ENCODE results near the gene TSSK6.

The TSSK6 gene

GRCh38 chr19:19508217-19508616 lies 7.1 kb downstream of the TSSK6 start:
- no peak overlapping the region for H4K8ac ChIP-seq (ENCODE audit: low read depth, low read length)
- H3K27ac ChIP-seq (ENCODE audit: low read depth, low read length) = no peak overlapping the region
- H3K4me1 ChIP-seq (ENCODE audit: control insufficient read depth, low read depth, low read length) = no peaks in the 10 kb centered on the region
- no peak overlapping the region for H3K4me3 ChIP-seq (ENCODE audit: low read length)
- H3K4me2 ChIP-seq (ENCODE audit: low read length) = no peak overlapping the region
- no peaks in the 10 kb centered on the region for H3K79me1 ChIP-seq (ENCODE audit: low read length)
- no peak overlapping the region for H3K4ac ChIP-seq (ENCODE audit: low read depth, low read length)
- H2AK5ac ChIP-seq (ENCODE audit: low read length) = no peak overlapping the region
- no peak for DNase-seq
- no CpG with 5 or more reads among the region's 11 CpGs for WGBS (ENCODE audit: extremely low coverage, insufficient coverage, low lambda C conversion rate)
- H2BK15ac ChIP-seq (replicated peaks; ENCODE audit: low read depth) = no peak overlapping the region
- H3K56ac ChIP-seq (ENCODE audit: low read length) = no peak overlapping the region
- no peak overlapping the region for H3K9ac ChIP-seq (ENCODE audit: low read length)
- H3K36me3 ChIP-seq (ENCODE audit: control insufficient read depth, insufficient read depth, low read length) = peaks cover 13% of the 10 kb centered on the region
- H2BK5ac ChIP-seq (ENCODE audit: low read length) = no peak overlapping the region
- no peak overlapping the region for H3K23ac ChIP-seq (ENCODE audit: low read length)
- no peak overlapping the region for H2BK120ac ChIP-seq (ENCODE audit: low read depth, low read length)
- no peaks in the 10 kb centered on the region for H3K27me3 ChIP-seq (ENCODE audit: insufficient read depth, low read length, poor library complexity)
- no peaks in the 10 kb centered on the region for H3K79me2 ChIP-seq (ENCODE audit: control insufficient read depth, insufficient read depth, low read length)
- H4K5ac ChIP-seq (ENCODE audit: low read length) = no peak overlapping the region
- no peak overlapping the region for H3K18ac ChIP-seq (ENCODE audit: low read length)

DNA sequence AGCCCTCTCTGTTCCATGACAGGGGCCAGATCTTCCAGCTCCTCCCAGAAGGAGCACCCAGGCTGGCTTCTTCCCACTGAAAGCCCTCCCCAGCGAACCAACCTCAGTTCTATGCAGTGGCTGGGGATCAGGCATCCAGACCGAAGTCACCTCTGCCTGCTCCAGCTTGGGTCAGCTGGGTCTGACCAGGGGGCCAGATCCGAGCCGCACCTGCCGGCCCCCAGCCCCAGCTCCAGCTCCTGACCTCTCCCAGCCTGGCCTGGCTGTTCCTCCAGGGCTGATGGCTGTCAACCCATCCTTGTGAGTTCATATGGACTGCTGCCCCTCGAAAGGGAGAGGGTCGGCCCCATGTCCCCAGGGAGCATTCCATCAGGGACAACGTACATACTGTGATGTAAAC lies 8.0 kb downstream of the TSSK6 start:
- Histone ChIP-seq H3K4me3 (ENCODE audit: low read length) (no peak overlapping the region), H2AK5ac (ENCODE audit: low read length) (no peak overlapping the region), H3K4me2 (ENCODE audit: low read length) (no peak overlapping the region), H3K27ac (ENCODE audit: low read depth, low read length) (no peak overlapping the region), H3K79me2 (ENCODE audit: control insufficient read depth, insufficient read depth, low read length) (no peaks in the 10 kb centered on the region), H3K4me1 (ENCODE audit: control insufficient read depth, low read depth, low read length) (no peaks in the 10 kb centered on the region), H4K8ac (ENCODE audit: low read depth, low read length) (no peak overlapping the region), H3K18ac (ENCODE audit: low read length) (no peak overlapping the region), H3K4ac (ENCODE audit: low read depth, low read length) (no peak overlapping the region), H3K36me3 (ENCODE audit: control insufficient read depth, insufficient read depth, low read length) (peaks cover 15% of the 10 kb centered on the region), H3K79me1 (ENCODE audit: low read length) (no peaks in the 10 kb centered on the region), H2BK5ac (ENCODE audit: low read length) (no peak overlapping the region), H2BK15ac (replicated peaks; ENCODE audit: low read depth) (no peak overlapping the region), H3K27me3 (ENCODE audit: insufficient read depth, low read length, poor library complexity) (no peaks in the 10 kb centered on the region), H2BK120ac (ENCODE audit: low read depth, low read length) (no peak overlapping the region), H3K56ac (ENCODE audit: low read length) (no peak overlapping the region), H3K9ac (ENCODE audit: low read length) (no peak overlapping the region), H4K5ac (ENCODE audit: low read length) (no peak overlapping the region), H3K23ac (ENCODE audit: low read length) (no peak overlapping the region)
- no CpG with 5 or more reads among the region's 8 CpGs for WGBS (ENCODE audit: extremely low coverage, insufficient coverage, low lambda C conversion rate)
- DNase-seq = no peak

DNA sequence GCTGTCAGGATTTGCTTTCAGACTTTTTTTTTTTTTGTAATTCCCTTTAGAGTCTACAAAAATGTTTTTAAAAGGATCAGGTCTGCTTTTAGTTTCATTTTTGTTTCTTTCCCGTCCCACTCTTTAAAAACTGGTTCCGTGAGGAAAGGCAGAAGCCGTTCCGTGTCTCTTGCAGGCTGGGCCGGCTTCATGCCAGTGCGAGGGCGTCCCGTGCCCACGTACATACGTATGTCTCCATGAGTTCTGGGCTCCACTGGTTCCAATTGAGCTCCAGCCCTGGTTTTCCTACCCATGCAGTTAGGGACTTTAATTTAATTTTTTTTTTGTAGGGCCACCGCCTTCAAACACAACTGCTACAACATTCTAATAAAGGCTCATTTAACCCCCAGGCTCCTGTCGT lies 8.8 kb downstream of the TSSK6 start:
- no peaks in the 10 kb centered on the region for H3K79me2 ChIP-seq (ENCODE audit: control insufficient read depth, insufficient read depth, low read length)
- no peak overlapping the region for H2AK5ac ChIP-seq (ENCODE audit: low read length)
- no peak overlapping the region for H3K23ac ChIP-seq (ENCODE audit: low read length)
- no peaks in the 10 kb centered on the region for H3K79me1 ChIP-seq (ENCODE audit: low read length)
- H3K27me3 ChIP-seq (ENCODE audit: insufficient read depth, low read length, poor library complexity) = no peaks in the 10 kb centered on the region
- H2BK120ac ChIP-seq (ENCODE audit: low read depth, low read length) = no peak overlapping the region
- DNase-seq = no peak
- H3K27ac ChIP-seq (ENCODE audit: low read depth, low read length) = no peak overlapping the region
- H3K4me2 ChIP-seq (ENCODE audit: low read length) = no peak overlapping the region
- peaks cover 19% of the 10 kb centered on the region for H3K36me3 ChIP-seq (ENCODE audit: control insufficient read depth, insufficient read depth, low read length)
- no CpG with 5 or more reads among the region's 12 CpGs for WGBS (ENCODE audit: extremely low coverage, insufficient coverage, low lambda C conversion rate)
- no peak overlapping the region for H3K4ac ChIP-seq (ENCODE audit: low read depth, low read length)
- no peak overlapping the region for H3K9ac ChIP-seq (ENCODE audit: low read length)
- H3K18ac ChIP-seq (ENCODE audit: low read length) = no peak overlapping the region
- H2BK5ac ChIP-seq (ENCODE audit: low read length) = no peak overlapping the region
- no peaks in the 10 kb centered on the region for H3K4me1 ChIP-seq (ENCODE audit: control insufficient read depth, low read depth, low read length)
- H4K5ac ChIP-seq (ENCODE audit: low read length) = no peak overlapping the region
- no peak overlapping the region for H3K4me3 ChIP-seq (ENCODE audit: low read length)
- H4K8ac ChIP-seq (ENCODE audit: low read depth, low read length) = no peak overlapping the region
- H3K56ac ChIP-seq (ENCODE audit: low read length) = no peak overlapping the region
- no peak overlapping the region for H2BK15ac ChIP-seq (replicated peaks; ENCODE audit: low read depth)

DNA sequence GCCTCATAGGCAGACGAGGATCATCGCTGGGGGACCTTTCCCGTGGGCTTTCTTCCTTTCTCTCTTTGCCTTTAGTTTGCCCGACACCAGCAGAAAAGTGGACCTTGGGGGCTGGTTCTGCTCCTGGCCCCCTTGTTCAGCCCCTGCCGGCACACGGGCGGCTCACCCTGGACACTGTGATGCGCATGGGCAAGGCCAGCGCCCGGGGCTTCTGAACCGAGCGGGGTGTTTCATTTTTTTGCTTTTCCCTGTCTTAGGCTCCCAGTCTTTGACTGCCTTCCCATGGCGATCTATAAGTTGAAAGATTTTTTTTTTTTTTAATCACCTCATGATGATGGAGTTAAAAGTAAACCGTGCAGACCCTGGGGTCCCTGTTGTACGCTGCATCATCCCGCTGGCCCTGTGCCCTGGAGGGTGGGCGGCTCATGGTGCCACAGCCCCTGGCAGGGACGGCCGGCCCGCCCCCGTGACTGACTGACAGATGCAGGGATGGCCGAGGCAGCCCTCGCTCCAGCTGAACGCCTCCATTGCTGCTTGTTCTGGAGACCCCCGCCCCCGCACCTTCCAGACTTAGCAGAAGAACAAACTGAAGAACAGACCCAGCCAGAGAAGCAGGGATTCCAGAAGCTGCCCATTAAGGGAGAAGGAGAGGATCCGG lies 9.6 kb downstream of the TSSK6 start:
- Histone ChIP-seq H3K4ac (ENCODE audit: low read depth, low read length) (no peak overlapping the region), H2BK15ac (replicated peaks; ENCODE audit: low read depth) (no peak overlapping the region), H3K4me3 (ENCODE audit: low read length) (no peak overlapping the region), H3K4me1 (ENCODE audit: control insufficient read depth, low read depth, low read length) (no peaks in the 10 kb centered on the region), H3K36me3 (ENCODE audit: control insufficient read depth, insufficient read depth, low read length) (peaks cover 23% of the 10 kb centered on the region), H3K56ac (ENCODE audit: low read length) (no peak overlapping the region), H3K79me2 (ENCODE audit: control insufficient read depth, insufficient read depth, low read length) (no peaks in the 10 kb centered on the region), H3K23ac (ENCODE audit: low read length) (no peak overlapping the region), H3K79me1 (ENCODE audit: low read length) (no peaks in the 10 kb centered on the region), H2AK5ac (ENCODE audit: low read length) (no peak overlapping the region), H4K5ac (ENCODE audit: low read length) (no peak overlapping the region), H3K27ac (ENCODE audit: low read depth, low read length) (no peak overlapping the region), H3K18ac (ENCODE audit: low read length) (no peak overlapping the region), H3K4me2 (ENCODE audit: low read length) (no peak overlapping the region), H3K27me3 (ENCODE audit: insufficient read depth, low read length, poor library complexity) (no peaks in the 10 kb centered on the region), H4K8ac (ENCODE audit: low read depth, low read length) (no peak overlapping the region), H2BK5ac (ENCODE audit: low read length) (no peak overlapping the region), H2BK120ac (ENCODE audit: low read depth, low read length) (no peak overlapping the region), H3K9ac (ENCODE audit: low read length) (no peak overlapping the region)
- WGBS (ENCODE audit: extremely low coverage, insufficient coverage, low lambda C conversion rate) = no CpG with 5 or more reads among the region's 27 CpGs
- no peak for DNase-seq

GRCh38 chr19:19504754-19505668 lies 10.3 kb downstream of the TSSK6 start:
- Histone ChIP-seq H2BK120ac (ENCODE audit: low read depth, low read length) (no peak overlapping the region), H3K23ac (ENCODE audit: low read length) (no peak overlapping the region), H3K79me2 (ENCODE audit: control insufficient read depth, insufficient read depth, low read length) (no peaks in the 10 kb centered on the region)

More at GRCh38 chr19:19504754-19505668, 10.3 kb downstream of the TSSK6 start:
- Histone ChIP-seq H3K9ac (ENCODE audit: low read length) (no peak overlapping the region), H3K36me3 (ENCODE audit: control insufficient read depth, insufficient read depth, low read length) (peaks cover 26% of the 10 kb centered on the region), H2BK15ac (replicated peaks; ENCODE audit: low read depth) (no peak overlapping the region), H3K4ac (ENCODE audit: low read depth, low read length) (no peak overlapping the region), H3K56ac (ENCODE audit: low read length) (no peak overlapping the region), H3K27me3 (ENCODE audit: insufficient read depth, low read length, poor library complexity) (no peaks in the 10 kb centered on the region), H3K79me1 (ENCODE audit: low read length) (no peaks in the 10 kb centered on the region), H4K5ac (ENCODE audit: low read length) (no peak overlapping the region), H2BK5ac (ENCODE audit: low read length) (no peak overlapping the region), H2AK5ac (ENCODE audit: low read length) (no peak overlapping the region), H3K27ac (ENCODE audit: low read depth, low read length) (no peak overlapping the region), H3K4me3 (ENCODE audit: low read length) (no peak overlapping the region), H3K18ac (ENCODE audit: low read length) (no peak overlapping the region), H3K4me2 (ENCODE audit: low read length) (no peak overlapping the region), H4K8ac (ENCODE audit: low read depth, low read length) (no peak overlapping the region), H3K4me1 (ENCODE audit: control insufficient read depth, low read depth, low read length) (no peaks in the 10 kb centered on the region)
- no peak for DNase-seq
- no CpG with 5 or more reads among the region's 23 CpGs for whole genome bisulfite sequencing (ENCODE audit: extremely low coverage, insufficient coverage, low lambda C conversion rate)

Data from mesendoderm (in vitro differentiated cells).